NCI-H748 treated with DMSO at 0.1 percent for 48 hours (cell line): Measurements from ENCODE around the gene ZNF335.
"Not testable (repeated sequence)": the region's sequence is repeated elsewhere in the genome, so short reads cannot be mapped to it uniquely, and the experiment has no call there.

ENCODE experiments used
- DNase-seq: peaks from one replicate; lab custom pipeline; 2025; lab: John Stamatoyannopoulos, UW

Gene ZNF335

GRCh38 chr20:45911486-45912343, 60.3 kb downstream of the ZNF335 start, which contains the start of gene PLTP:
TSS of gene PLTP (minus strand) at chr20:45912155. CDS start at chr20:45911452, 703 bp downstream.
- no peak for DNase-seq

GRCh38 chr20:45910670-45911485, 61.1 kb downstream of the ZNF335 start:
- DNase-seq = no peak

- DNase-seq = no peak
Observed at GRCh38 chr20:45909817-45910669, 62.0 kb downstream of the ZNF335 start.

- no peak for DNase-seq
Observed at GRCh38 chr20:45909336-45909808, 62.6 kb downstream of the ZNF335 start.

DNA sequence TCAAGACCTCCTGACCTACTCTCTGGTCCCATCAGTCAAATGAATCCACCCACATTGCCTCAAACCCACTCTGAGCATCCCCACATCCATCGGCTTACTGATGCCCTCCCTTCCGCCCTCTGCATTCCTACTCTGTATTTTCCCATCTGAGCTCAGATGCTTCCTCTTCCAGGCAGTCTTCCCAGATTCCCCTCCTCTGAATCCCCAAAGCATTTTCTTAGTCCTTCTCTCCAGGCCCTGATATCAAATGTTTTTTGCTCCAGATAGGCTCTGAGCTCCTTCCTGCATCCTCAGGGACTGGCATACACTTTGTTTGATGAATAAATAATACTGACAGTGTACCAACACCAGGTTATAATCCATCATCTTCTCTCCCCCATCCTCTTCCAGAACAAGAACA, 63.9 kb downstream of the ZNF335 start:
- DNase-seq = no peak

DNA sequence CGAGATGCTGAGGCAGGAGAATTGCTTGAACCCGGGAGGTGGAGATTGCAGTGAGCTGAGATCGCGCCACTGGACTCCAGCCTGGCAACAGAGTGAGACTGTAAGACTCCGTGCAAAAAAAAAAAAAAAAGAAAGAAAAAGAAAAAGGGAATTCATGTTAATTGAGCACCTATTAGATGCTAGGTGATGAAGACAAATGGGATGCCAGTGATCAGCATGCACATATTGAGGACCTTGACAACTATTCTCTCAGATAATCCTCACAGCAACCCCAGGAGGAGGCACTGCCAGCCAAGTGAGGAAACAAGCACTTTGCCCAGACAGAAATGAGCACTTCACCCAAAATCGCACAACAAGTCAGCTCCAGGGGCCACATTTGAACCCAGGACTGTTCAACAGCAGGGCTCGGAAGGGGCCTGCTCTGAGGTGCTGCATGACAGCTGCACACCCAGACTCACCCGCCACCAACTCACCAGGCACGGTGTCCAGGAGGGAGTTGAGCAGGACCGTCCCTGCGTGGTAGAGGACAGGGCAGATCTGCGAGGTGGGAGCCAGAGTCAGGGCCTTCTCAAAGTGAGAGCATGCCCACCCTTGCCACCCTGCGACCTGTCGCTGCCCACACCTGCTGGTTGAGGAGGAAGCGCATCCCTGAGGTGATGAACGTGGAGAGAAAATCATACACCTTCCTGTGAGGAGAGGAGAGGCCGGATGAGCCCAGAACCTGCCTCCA, 64.6 kb downstream of the ZNF335 start:
- no peak for DNase-seq

- DNase-seq = no peak
Observed at GRCh38 chr20:45905505-45906079, 66.4 kb downstream of the ZNF335 start.

DNA sequence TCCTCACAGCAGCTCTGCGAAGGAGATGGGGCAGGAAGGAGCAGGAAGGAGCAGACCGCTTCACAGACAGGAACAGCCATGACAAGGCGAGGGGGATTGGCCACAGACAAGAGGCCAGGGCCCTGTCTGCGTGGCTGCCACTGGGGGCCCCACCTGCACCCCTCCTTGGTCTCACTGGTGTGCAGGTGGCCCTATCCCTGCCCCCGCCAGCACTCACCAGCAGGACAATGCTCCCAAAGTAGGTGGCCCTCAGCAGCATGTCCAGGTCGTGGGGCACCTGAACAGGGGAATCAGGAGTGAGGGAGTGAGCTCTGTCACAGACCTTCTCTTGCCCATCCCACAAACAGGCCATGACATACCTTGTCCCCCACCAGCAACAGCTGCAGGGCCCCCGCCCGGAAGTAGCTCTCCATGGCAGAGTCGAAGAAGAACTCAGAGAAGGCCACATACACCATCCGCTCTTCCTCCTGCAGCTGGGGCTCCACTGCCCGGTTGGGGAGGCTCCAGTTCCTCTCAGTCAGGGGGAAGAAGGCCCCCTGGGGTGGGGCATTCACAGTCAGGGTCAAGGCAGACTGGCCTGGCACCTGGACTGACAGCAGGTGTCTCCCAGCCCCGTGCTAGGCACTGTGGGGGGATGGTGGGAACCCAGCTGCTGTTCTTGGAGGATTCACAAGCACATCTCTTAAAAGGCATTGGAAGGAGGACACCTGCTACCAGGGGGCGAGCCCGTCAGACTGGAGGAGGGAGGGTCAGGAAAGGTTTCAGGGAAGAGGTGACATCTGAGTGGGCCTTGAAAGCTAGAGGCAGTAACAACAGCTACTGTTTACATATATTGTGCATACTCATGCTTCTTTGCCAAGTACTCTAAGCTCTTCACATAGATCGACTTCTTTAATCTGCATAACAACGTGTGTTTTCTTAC, 67.2 kb downstream of the ZNF335 start:
- no peak for DNase-seq

DNA sequence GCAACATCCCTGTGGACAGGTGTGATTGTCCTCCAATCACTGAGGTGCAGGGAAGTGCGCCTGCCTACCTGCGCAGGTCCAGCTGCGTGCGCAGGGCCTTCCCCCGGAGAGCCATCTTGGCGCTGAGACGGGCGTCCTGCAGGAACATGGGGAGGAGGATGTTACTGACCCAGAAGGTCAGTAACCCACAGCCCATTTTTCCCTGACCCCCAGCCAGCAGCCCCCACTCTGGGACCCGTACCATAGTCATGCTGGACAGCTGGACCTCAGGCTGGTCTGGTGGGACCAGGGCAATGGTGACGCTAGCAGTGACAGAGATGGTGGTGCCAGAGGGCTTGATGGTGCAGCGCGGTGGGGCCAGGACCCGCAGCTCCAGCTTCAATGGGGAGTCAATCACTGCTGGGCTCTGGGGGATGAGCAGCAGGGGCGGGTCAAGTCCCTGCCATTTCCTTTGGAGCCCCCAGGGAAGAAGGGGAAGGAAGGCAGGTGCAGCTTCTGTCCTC, 69.8 kb downstream of the ZNF335 start:
- no peak for DNase-seq

GRCh38 chr20:45901332-45901731, 70.7 kb downstream of the ZNF335 start:
- not testable (repeated sequence) for DNase-seq

DNA sequence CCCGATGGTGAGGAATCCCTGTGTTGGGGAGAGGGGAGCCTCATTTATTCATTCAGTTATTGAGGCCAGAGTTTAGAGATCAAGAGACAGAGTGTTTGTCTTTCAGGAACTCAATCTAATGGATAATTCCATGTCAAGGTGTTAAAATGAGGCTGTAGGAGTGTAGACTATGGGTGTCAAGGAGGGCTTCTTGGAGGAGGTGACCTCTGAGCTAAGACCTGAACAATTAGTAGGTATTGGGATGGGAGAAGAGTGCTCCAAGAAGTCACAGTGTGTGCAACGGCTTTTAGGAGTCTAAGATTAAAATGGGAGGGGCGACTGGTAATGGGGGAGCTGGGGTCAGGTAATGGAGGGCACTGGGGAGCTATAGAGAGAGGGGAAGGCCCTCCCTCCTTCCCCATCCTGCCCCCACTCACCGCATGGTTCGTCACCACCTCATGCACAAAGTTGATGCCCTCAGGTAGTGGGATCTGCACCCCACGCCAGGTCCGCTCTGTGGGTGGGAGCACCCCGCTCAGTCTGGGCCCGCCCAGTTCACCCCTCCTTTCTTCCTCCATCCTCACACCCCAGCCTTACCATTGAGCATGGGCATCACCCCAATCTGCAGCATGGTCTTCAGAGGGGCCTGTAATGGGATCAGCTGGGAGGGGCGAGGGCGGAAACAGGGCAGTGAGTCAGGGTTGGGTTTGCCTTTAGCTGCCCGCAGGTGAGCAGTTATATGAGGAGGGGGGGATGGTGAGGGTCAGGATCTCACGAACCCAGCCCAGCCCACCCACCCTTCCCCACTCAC, 72.8 kb downstream of the ZNF335 start:
- DNase-seq = no peak
